GM19239 (cell line): ENCODE data around the gene PCDHGA1.

Source experiments
- DNase-seq: peaks from one replicate; pipeline ENCODE4 v3.0.0; 2011; ENCODE audit warnings: low spot score; ENCODE audit not compliant: insufficient read length
- FAIRE-seq: peaks from 2 replicates; lab custom pipeline; 2011; peaks lifted over from hg19 to GRCh38; lab: Jason Lieb, UNC

Gene PCDHGA1

DNA sequence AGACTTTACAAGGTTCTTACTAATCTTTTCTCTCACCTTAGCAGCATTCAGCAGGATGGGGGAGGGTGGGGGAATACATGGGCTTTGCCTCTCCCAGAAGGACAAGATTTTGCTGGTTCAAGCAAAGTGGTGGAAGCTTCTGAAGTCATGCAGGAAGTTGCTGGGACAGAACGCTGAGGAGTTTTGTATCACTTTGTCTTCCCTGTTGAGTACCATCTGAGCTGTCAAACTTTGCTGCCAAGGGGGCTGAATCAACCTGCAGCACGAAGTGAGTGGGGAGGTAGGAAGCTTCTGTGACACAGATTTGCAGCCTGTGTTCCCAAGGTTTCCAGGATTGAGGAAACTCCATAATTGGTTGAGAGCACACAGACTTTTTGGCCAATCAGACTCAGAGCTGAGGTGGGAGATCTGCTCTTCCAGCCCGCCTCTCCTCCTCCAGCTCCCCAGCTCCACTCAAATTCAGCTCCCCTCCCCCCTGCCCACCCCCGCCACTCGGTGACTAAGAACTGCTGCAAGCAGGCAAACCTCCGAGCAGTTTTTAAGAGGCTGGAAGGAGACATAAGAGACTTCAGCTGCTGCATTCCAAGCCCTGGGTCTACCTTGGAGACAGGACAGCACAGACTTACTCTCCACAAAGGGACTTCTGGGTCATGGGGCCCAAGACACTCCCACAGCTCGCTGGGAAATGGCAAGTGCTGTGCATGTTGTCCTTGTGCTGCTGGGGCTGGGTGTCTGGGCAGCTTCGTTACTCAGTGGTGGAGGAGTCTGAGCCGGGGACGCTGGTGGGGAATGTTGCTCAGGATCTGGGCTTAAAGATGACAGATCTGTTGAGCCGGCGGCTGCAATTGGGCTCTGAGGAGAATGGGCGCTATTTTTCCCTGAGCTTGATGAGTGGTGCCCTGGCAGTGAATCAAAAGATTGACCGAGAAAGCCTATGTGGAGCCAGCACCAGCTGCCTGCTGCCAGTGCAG is 158.6 kb downstream of the PCDHGA1 start, which contains the start of gene PCDHGC5:
TSS of gene PCDHGC5 (plus strand) at position 491 of the 971 bp plus-strand sequence. CDS start at position 651, 160 bp downstream.
- FAIRE-seq = no peak
- DNase-seq = no peak

DNA sequence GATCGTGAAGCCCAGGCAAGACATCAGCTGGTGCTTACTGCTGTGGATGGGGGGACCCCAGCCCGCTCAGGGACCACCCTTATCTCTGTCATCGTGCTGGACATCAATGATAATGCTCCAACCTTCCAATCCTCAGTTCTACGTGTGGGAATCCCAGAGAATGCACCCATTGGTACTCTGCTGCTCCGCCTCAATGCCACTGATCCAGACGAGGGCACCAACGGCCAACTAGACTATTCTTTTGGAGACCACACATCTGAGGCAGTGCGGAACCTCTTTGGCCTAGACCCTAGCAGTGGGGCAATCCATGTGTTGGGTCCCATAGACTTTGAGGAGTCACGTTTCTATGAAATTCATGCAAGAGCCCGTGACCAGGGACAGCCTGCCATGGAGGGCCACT is 159.5 kb downstream of the PCDHGA1 start:
- FAIRE-seq (no peak), DNase-seq (no peak)

GRCh38 chr5:141490271-141490670 is 160.0 kb downstream of the PCDHGA1 start:
- no peak for DNase-seq
- no peak for FAIRE-seq

DNA sequence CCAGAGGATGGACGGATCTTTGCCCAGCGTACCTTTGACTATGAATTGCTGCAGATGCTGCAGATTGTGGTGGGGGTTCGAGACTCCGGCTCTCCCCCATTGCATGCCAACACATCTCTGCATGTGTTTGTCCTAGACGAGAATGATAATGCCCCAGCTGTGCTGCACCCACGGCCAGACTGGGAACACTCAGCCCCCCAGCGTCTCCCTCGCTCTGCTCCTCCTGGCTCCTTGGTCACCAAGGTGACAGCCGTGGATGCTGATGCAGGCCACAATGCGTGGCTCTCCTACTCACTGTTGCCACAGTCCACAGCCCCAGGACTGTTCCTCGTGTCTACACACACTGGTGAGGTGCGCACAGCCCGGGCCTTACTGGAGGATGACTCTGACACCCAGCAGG is 160.5 kb downstream of the PCDHGA1 start:
- no peak for FAIRE-seq
- DNase-seq = no peak

DNA sequence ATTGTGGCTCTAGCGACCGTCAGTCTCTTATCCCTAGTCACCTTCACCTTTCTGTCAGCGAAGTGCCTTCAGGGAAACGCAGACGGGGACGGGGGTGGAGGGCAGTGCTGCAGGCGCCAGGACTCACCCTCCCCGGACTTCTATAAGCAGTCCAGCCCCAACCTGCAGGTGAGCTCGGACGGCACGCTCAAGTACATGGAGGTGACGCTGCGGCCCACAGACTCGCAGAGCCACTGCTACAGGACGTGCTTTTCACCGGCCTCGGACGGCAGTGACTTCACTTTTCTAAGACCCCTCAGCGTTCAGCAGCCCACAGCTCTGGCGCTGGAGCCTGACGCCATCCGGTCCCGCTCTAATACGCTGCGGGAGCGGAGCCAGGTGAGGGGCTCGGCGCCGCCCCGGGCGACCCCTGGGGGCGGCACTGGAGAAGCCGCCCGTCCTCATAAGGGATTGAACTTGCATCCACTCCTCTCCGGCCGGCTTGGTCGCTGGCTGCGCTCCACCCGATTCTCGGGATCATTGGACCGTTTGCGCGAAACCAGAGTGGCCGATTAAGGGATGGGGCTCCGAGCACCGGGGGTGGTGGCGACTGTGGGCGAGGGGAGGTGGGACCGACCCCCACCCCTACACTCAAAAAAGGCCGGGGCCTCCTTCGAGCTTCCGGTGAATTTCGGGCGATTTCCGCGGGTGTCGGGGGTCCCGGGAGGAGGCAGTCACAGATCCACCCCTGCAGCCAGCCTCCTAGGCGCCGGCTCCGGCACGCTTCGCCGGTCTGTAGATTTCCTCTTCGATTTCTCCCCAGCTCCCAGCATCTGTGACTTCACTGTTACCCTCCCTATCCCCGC is 161.2 kb downstream of the PCDHGA1 start:
- FAIRE-seq (no peak), DNase-seq (no peak)

DNA sequence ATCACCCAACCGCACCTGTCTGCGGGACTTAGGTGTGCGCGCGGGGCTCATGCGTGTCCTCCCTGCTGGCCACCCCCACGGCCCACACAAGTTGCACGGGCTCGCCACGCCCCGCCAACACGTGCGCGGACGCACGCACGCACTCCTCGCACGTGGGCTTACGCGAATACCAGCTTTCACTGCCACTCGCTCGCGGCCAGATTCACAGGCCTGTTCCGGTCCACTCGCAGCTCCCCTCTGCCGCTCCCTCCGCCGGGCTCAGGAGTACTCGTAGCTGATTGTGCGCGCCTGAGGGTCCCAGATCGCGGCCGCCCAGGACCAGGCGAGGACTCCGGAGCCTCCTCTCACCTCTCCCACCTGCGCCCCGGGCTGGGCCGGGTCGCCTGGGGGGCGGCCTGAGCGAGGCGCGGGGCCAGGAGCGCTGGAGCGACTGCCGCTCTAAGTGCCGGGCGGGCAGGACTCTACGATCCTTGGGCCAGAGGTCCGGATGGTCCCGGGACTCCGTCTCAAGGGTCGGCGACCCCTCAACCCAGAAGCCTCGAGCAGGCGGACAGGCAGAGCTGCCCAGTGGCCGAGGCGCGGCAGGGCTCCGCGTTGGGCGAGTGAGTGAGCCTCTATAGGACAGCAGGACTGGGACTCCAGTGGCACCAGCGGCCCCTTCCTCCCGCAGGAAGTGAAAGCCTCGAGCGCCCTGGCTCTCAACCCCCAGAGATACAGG is 162.0 kb downstream of the PCDHGA1 start:
- DNase-seq (no peak), FAIRE-seq (no peak)

DNA sequence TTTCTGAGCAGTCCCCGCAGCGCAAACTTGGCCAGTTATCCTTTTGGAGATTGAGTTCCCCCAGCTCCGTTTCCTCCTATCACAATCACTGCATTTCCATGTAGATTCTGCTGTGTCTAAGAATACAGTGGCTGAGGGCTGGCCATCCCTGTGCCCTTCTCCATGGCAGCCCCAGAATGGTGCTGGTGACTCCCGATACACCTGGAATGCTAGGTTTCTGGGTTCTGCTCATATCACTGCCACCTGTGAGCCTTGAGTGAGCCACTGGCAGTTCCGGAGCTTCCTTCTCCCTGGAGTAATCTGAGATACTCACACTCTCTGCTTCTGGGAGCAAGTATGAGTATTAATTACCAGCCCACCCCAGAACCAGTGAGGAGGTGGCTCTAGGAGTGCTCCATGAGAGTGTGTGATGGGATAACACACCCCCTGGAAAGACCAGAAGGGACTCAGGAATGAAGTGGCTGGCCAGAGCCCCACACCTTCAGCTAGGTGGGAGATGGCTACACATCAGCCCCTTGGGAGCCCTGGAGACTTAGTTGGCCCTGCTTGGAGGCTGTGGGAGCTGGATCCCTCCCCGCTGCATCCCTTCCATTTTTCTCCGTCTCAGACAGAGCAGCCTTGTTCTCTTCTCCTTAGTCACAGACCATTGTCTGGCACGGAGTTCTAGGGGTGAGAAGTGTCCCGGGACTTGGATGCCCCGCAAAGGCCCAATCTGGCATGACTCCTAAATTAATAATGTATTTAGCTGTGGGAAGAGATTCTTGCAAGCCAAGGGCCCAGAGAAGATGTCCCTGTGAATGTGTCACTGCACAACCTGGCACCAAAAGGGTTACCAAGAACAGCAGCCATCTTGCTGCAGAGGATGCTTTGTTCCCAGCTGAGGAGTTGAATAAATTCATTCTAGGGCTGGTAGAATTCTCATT is 163.4 kb downstream of the PCDHGA1 start:
- FAIRE-seq = no peak

DNA sequence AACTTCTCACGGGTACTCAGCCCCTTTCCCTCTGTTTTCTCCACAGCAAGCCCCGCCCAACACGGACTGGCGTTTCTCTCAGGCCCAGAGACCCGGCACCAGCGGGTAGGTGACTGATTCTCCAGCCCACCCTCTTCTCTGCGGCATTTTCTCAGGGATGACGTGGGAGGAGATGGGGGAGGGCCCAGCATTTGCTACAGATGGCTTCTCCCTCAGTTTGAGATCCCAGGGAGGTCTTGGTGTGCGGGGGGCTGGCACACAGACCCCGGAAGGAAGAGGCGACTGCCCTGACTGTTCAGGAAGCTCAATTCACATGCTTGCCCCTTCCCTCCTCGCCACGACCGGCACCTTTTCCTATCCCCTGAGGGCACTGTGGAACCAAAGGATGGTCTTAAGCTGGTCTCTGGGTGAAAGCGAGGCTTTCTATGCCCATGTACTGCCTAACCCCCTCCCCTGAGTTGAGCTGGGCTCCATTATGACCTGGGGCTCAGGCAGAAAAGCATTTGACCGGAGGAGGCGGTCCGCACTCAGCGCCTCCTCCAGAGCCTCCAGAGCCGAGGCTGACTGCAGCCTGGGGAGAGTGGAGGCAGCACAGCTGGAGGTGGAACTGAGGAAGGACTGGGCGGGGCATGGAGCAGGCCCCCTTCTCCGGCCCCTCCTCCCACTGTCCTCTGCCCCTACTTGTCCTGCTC is 164.6 kb downstream of the PCDHGA1 start:
- DNase-seq (no peak), FAIRE-seq (no peak)

More for the DNA sequence above, 163.4 kb downstream of the PCDHGA1 start:
- no peak for DNase-seq

GRCh38 chr5:141495453-141495811 is 165.1 kb downstream of the PCDHGA1 start:
- no peak for FAIRE-seq
- no peak for DNase-seq

DNA sequence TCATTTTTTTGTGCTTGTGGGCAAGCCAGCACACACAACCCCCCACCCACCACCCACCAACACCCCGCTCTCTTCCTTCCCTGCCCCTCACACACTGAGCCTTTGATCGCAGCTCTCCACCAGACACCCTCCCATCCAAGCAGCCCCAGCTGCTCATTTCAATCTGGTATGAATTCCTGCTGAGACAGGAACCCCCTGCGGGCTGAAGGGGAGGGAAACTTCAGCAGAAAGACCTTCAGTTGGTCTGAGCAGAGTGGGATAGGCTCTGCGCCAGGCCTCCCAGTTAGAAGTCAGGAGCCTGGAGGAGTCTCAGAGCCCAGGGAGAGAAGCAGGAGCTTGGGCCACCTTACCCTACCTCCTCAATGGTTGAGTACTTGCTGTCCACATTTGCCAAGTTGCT is 165.7 kb downstream of the PCDHGA1 start:
- no peak for FAIRE-seq

GRCh38 chr5:141501761-141502160 is 171.4 kb downstream of the PCDHGA1 start:
- DNase-seq (no peak), FAIRE-seq (no peak)

More for the DNA sequence above, 165.7 kb downstream of the PCDHGA1 start:
- DNase-seq = no peak

- DNase-seq (no peak), FAIRE-seq (peak; percentile 49)
Observed at GRCh38 chr5:141503681-141504080, 173.4 kb downstream of the PCDHGA1 start.

- DNase-seq (no peak), FAIRE-seq (no peak)
Observed at GRCh38 chr5:141504216-141504615, 173.9 kb downstream of the PCDHGA1 start.

- FAIRE-seq (peak; percentile 62), DNase-seq (no peak)
Observed at GRCh38 chr5:141506381-141507155, 176.3 kb downstream of the PCDHGA1 start.

- peak; percentile 92 for FAIRE-seq
Observed at GRCh38 chr5:141507387-141508091, 177.2 kb downstream of the PCDHGA1 start.

DNA sequence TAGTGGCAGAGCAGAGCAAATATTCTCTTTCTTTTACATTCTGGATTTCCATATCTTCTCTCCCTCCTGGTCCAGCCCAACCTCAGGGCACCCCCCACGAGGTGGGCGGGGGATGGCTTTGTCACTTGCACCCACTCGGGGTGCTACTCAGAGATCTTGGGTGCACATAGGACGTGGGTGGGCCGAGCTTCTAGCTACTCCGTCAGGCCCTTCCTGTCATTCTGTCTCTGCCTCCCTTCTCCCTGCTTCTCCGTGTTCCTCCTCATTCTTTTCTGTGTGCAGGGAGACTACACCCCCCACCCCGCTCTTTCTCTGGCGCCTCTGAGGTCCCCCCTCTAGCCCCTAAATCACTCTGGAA is 178.1 kb downstream of the PCDHGA1 start:
- DNase-seq (no peak), FAIRE-seq (no peak)

More at GRCh38 chr5:141507387-141508091, 177.2 kb downstream of the PCDHGA1 start:
- DNase-seq = no peak
